Right lobe of liver (tissue), 6 donors: ENCODE measurements around the gene EDNRA. TPM values are rescaled to one million over a fixed set of nuclear protein-coding genes. Genes with fewer than 3 reads are reported as not detected.

Source experiments
- ATAC-seq, 4 donors: fragments of 200-7000 bp; cut with Tn5 transposase; one replicate each; pipeline ENCODE4 v1.9.1; 2020; ENCODE audit warnings: mild to moderate bottlenecking in 4 of 4, moderate library complexity in 4 of 4
- DNase-seq, 3 donors: peaks; one replicate each; pipeline ENCODE4 v3.0.0-alpha.2; 2020
- H3K27ac ChIP-seq, 3 donors: fragments of 200-600 bp; one replicate each; pipeline ENCODE4 v1.8.0; 2022
- H3K27me3 ChIP-seq, 2 donors: fragments of 200-600 bp; one replicate each; pipeline ENCODE4 v1.8.0; 2022
- H3K36me3 ChIP-seq, 4 donors: fragments of 200-600 bp; sonication (generic) in 1 of 4; one replicate each; pipeline versions ENCODE4 v1.5.1 to v1.8.0; 2017 to 2022; ENCODE audit warnings: control low read depth in 1 of 4
- H3K4me1 ChIP-seq, 4 donors: fragments of 200-600 bp; sonication (generic) in 1 of 4; one replicate each; pipeline versions ENCODE4 v1.5.1 to v1.8.0; 2017 to 2022; ENCODE audit warnings: control low read depth in 1 of 4
- H3K4me3 ChIP-seq, 3 donors: fragments of 200-600 bp; one replicate each; pipeline ENCODE4 v1.8.0; 2022
- H3K9me3 ChIP-seq, 4 donors: fragments of 200-600 bp; sonication (generic) in 1 of 4; one replicate each; pipeline versions ENCODE4 v1.5.1 to v1.8.0; 2017 to 2022; ENCODE audit warnings: control low read depth in 1 of 4
- CTCF ChIP-seq, 4 donors: fragments of 200-600 bp in 3 of 4; fragments of 450-650 bp in 1 of 4; IDR thresholded peaks; one replicate each; pipeline versions ENCODE4 v1.5.1 to v1.8.0; 2016 to 2022; ENCODE audit warnings: antibody characterized with exemption in 4 of 4, mild to moderate bottlenecking in 2 of 4
- POLR2A ChIP-seq: fragments of 450-650 bp; IDR thresholded peaks from one replicate; pipeline ENCODE4 v1.6.1; 2017; ENCODE audit warnings: antibody characterized with exemption, mild to moderate bottlenecking
- WGBS: methylation state at CpG from one replicate; pipeline ENCODE4 v1.1.6; 2018; ENCODE audit warnings: low coverage, low lambda C conversion rate; ENCODE audit not compliant: insufficient coverage; ENCODE audit errors: missing lambda C conversion rate; 5-methylcytosine and 5-hydroxymethylcytosine counted together
- intact Hi-C, 2 donors: fragments of 100-400 bp; cut with DNase I; formaldehyde crosslinking; loops; one replicate each; pipeline versions ENCODE4 v1.11.2 to v1.14.1; 2022
- total RNA-seq, 6 experiments: library from RNA; depleted of rRNA in 2 of 6; stranded (reverse); fragments of >200 nt in 2 of 6; fragmentation: NEBNext Ultra II Directional in 3 of 6; extraction: Animal tissue kit (Norgen Biotek cat#: 25700) in 3 of 6; gene quantifications; one replicate each; pipeline versions ENCODE4 v1.1.0 to v1.2.4, GENCODE V29; 2016 to 2023
- donor health status: DM: no; HTN: yes; CAD: no.
- donor health status: DM: no; HTN: no; CAD: no.
- donor health status: DM: no; HTN: no; CAD: no.
- donor health status: DM: no; HTN: yes; CAD: no.
- donor health status: DM: no; HTN: yes; CAD: no.

The EDNRA gene
- total RNA-seq, 6 experiments from 2014 or later, result 0.61 to 1.2 (median 0.92) TPM

- TF ChIP-seq CTCF (IDR thresholded peaks at IDR 0.05) (no peak), POLR2A (no peak)
- Histone ChIP-seq H3K4me3 (no peak overlapping the region), H3K4me1 (no peaks in the 10 kb centered on the region), H3K27ac (no peak overlapping the region), H3K36me3 (no peaks in the 10 kb centered on the region), H3K9me3 (no peaks in the 10 kb centered on the region), H3K27me3 (peaks cover 0 to 5% of the 10 kb centered on the region in 2 donors)
- intact Hi-C loops, result no loop called here
- no peak for ATAC-seq
- DNase-seq, result no peak
- 79% methylated on average over 2 of the region's 2 CpGs for WGBS
These were observed 4.3 kb downstream of the EDNRA start for GRCh38 chr4:147485167-147485566.

- Histone ChIP-seq H3K27me3 (no peaks in the 10 kb centered on the region), H3K27ac (no peak overlapping the region), H3K4me1 (no peaks in the 10 kb centered on the region), H3K4me3 (no peak overlapping the region), H3K9me3 (no peaks in the 10 kb centered on the region), H3K36me3 (no peaks in the 10 kb centered on the region)
- ATAC-seq (no peak), DNase-seq (no peak)
- intact Hi-C loops, result no loop called here
- no peak for TF ChIP-seq POLR2A
- TF ChIP-seq CTCF (IDR thresholded peaks at IDR 0.05), result no peak
These were observed 6.7 kb downstream of the EDNRA start for GRCh38 chr4:147487616-147488015.

GRCh38 chr4:147488556-147488955 lies 7.7 kb downstream of the EDNRA start:
- intact Hi-C loops, result no loop called here
- no peak for TF ChIP-seq CTCF (IDR thresholded peaks at IDR 0.05)
- no peak for TF ChIP-seq POLR2A
- no peak overlapping the region for H3K4me3 ChIP-seq
- H3K4me1 ChIP-seq, result no peaks in the 10 kb centered on the region
- H3K9me3 ChIP-seq, result no peaks in the 10 kb centered on the region
- no peak overlapping the region for H3K27ac ChIP-seq
- DNase-seq, result no peak
- no peaks in the 10 kb centered on the region for H3K27me3 ChIP-seq
- ATAC-seq, result no peak
- 86% methylated on average over 1 of the region's 1 CpG for WGBS
- H3K36me3 ChIP-seq, result no peaks in the 10 kb centered on the region

GRCh38 chr4:147491086-147491485 lies 10.2 kb downstream of the EDNRA start:
- Histone ChIP-seq H3K4me1 (no peaks in the 10 kb centered on the region), H3K9me3 (no peaks in the 10 kb centered on the region), H3K27ac (no peak overlapping the region), H3K36me3 (no peaks in the 10 kb centered on the region), H3K4me3 (no peak overlapping the region), H3K27me3 (no peaks in the 10 kb centered on the region)
- TF ChIP-seq CTCF (IDR thresholded peaks at IDR 0.05) (no peak), POLR2A (no peak)
- WGBS, result 64% methylated on average over 2 of the region's 2 CpGs
- DNase-seq (no peak), ATAC-seq (no peak)
- intact Hi-C loops, result no loop called here

- H3K4me1 ChIP-seq, result no peaks in the 10 kb centered on the region
- intact Hi-C loops, result no loop called here
- no peak for TF ChIP-seq POLR2A
- no peak for TF ChIP-seq CTCF (IDR thresholded peaks at IDR 0.05)
- ATAC-seq (no peak), DNase-seq (no peak)
- no peaks in the 10 kb centered on the region for H3K36me3 ChIP-seq
- no peak overlapping the region for H3K4me3 ChIP-seq
- H3K27me3 ChIP-seq, result no peaks in the 10 kb centered on the region
- WGBS, result 22% methylated on average over 2 of the region's 2 CpGs
- no peaks in the 10 kb centered on the region for H3K9me3 ChIP-seq
- H3K27ac ChIP-seq, result no peak overlapping the region
These were observed 11.4 kb downstream of the EDNRA start for GRCh38 chr4:147492306-147492705.
